Measurements from ENCODE around the gene BMF.
"Not testable (repeated sequence)": the region's sequence is repeated elsewhere in the genome, so short reads cannot be mapped to it uniquely, and the experiment has no call there.

BMF gene, protein sequence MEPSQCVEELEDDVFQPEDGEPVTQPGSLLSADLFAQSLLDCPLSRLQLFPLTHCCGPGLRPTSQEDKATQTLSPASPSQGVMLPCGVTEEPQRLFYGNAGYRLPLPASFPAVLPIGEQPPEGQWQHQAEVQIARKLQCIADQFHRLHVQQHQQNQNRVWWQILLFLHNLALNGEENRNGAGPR

DNA sequence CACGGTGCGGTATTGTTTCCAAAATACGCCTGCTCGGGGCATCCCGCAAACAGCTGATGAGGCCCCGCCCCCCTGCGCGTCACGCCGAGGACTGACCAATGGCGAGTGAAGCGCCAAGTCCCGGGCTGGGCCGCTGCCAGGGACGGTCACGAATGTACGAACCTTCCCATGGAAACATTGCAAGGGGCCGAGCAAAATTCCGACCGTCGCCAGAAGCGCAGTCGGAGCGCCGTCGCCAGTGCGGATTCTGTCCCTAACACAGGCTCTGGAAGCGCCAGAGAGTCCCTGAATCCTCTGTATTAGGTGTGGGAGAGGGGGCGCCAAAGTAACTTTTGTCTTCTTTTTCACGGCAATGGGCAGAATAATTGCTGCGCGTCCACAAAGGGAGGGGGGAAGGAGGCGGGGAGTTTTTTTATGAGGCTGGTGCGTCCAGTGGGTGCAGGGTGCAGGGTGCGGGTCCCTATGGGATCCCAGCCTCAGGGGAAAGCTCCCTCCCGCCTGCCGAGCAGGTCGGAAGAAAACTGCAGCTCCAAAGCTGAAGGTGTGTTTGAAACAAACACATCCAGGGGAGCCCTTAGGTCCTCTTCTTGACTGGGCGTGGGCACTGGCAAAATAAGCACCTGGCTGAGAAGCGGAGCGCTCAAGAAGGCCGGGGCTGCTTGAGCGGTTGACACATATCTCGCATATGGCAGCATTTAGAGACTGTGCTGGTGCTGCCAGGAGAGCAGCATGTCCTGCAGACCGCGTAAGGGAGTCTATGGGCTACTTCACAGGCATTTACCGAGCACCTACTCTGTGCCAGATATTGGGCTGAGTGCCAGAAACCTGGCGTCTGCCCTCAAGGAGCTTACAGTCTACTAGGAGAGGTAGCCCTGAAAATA, at the start of gene BMF:
Gene BMF (minus strand): TSS at position 25 of the 881 bp plus-strand sequence. CDS start 2,793 bp downstream, outside the sequence.
- Histone ChIP-seq H3K9me2 (replicated peaks; ENCODE audit: control insufficient read depth, low read length) (no peaks in the 10 kb centered on the region), H3K4me1 (ENCODE audit: control insufficient read depth, low read length) (peaks cover 56% of the 10 kb centered on the region), H3F3A (ENCODE audit: control insufficient read depth, insufficient read depth) (peaks cover 17% of the 10 kb centered on the region), H4K20me1 (ENCODE audit: control insufficient read depth, insufficient read depth, low read depth, low read length) (no peaks in the 10 kb centered on the region), H3K27me3 (ENCODE audit: control insufficient read depth, low read length) (no peaks in the 10 kb centered on the region), H3K79me2 (ENCODE audit: control insufficient read depth, low read length) (peaks cover 33% of the 10 kb centered on the region), H3K36me3 (ENCODE audit: control insufficient read depth, low read length) (peaks cover 8% of the 10 kb centered on the region), H3K4me3 (ENCODE audit: low read length) (peak within 1 kb of the TSS; percentile 89), H3K27ac (ENCODE audit: low read depth, low read length) (peak within 1 kb of the TSS; percentile 87), H3K9me3 (ENCODE audit: control insufficient read depth, insufficient read depth, low read length) (no peaks in the 10 kb centered on the region), H3K4me2 (ENCODE audit: low read length) (peak within 1 kb of the TSS; percentile 84)
- no peak; the same call in 1 of the 2 replicates for TF ChIP-seq EZH2phosphoT487 (IDR thresholded peaks at IDR 0.05; ENCODE audit: borderline replicate concordance, low read length)
- TF ChIP-seq, protein P1, sequence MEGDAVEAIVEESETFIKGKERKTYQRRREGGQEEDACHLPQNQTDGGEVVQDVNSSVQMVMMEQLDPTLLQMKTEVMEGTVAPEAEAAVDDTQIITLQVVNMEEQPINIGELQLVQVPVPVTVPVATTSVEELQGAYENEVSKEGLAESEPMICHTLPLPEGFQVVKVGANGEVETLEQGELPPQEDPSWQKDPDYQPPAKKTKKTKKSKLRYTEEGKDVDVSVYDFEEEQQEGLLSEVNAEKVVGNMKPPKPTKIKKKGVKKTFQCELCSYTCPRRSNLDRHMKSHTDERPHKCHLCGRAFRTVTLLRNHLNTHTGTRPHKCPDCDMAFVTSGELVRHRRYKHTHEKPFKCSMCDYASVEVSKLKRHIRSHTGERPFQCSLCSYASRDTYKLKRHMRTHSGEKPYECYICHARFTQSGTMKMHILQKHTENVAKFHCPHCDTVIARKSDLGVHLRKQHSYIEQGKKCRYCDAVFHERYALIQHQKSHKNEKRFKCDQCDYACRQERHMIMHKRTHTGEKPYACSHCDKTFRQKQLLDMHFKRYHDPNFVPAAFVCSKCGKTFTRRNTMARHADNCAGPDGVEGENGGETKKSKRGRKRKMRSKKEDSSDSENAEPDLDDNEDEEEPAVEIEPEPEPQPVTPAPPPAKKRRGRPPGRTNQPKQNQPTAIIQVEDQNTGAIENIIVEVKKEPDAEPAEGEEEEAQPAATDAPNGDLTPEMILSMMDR (IDR thresholded peaks at IDR 0.05; ENCODE audit: low read depth, low read length, poor library complexity, severe bottlenecking), result peak; percentile 50

DNA sequence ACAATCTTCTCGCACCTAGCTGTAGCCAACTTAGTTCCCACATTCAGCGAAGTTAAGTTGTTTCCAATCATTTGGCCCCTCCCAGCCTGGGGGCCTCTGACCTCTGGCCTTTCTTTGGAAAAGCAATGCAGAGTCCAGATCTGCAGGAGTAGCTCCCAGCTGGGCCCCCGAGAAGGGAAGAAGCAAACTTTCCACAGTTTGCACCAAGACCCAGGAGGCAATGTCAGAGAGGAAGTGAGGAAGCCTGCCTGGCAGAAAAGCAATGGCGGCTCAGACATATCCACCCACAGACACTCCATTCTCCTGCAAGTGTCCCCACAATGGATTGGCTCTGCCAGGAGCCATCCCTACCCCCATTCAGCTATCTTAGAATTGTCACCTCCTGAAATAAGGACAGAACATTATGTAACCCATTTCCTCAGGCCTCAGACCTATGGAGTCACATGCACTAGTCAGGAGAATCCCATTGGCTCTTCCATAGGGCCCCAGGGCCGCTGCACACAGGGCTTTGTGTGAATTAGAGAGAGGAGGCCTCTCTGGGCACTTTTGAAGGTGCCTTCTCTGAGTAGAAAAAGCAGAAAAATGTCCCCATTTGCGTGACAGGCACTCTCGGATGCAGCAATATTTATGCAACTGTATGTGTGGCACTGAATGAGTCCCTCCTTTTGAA, 49.2 kb upstream of the BMF start:
- Histone ChIP-seq H3K9me3 (ENCODE audit: control insufficient read depth, insufficient read depth, low read length) (no peaks in the 10 kb centered on the region), H3K79me2 (ENCODE audit: control insufficient read depth, low read length) (peaks cover 21% of the 10 kb centered on the region), H3K4me3 (ENCODE audit: low read length) (no peak overlapping the region), H3K36me3 (ENCODE audit: control insufficient read depth, low read length) (peaks cover 20% of the 10 kb centered on the region), H3K9me2 (replicated peaks; ENCODE audit: control insufficient read depth, low read length) (no peaks in the 10 kb centered on the region), H3K4me1 (ENCODE audit: control insufficient read depth, low read length) (peaks cover 17% of the 10 kb centered on the region), H4K20me1 (ENCODE audit: control insufficient read depth, insufficient read depth, low read depth, low read length) (peaks cover 14% of the 10 kb centered on the region), H3K4me2 (ENCODE audit: low read length) (no peak overlapping the region), H3K27ac (ENCODE audit: low read depth, low read length) (no peak overlapping the region), H3K27me3 (ENCODE audit: control insufficient read depth, low read length) (no peaks in the 10 kb centered on the region), H3F3A (ENCODE audit: control insufficient read depth, insufficient read depth) (no peaks in the 10 kb centered on the region)
- no peak for TF ChIP-seq EZH2phosphoT487 (IDR thresholded peaks at IDR 0.05; ENCODE audit: borderline replicate concordance, low read length)
- TF ChIP-seq, protein P1 (IDR thresholded peaks at IDR 0.05; ENCODE audit: low read depth, low read length, poor library complexity, severe bottlenecking), result no peak

DNA sequence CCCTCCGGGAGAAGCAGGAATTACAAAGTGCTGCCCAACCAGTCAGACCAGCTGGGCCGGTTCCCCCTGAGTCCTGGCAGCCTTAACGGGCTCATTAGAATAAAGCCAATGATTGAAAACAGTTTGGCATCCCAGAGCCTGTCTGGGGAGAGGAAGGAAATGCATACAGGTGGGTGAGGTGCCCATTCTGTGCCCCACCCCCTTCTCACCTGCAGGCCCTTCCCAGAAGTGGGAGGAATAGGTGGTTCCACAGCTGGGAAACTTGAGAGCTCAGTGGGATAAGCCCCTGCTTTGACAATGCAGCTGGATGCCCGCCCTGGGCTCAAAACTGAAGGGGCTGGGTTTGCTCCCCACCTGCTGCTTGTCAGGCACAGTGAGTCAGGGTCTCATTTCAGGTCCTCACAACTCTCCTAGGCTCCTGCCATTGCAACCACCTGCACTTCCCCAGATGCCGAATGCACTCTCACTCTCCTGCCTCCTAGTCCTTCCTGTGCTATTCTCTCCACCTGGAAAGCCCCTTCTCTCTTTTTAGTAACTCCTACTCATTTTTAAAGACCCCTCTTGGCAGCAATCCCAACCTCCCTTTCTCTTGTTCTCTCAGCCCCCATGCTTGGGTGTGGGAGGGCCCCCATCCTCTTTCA, 46.7 kb upstream of the BMF start:
- no peaks in the 10 kb centered on the region for H3K27me3 ChIP-seq (ENCODE audit: control insufficient read depth, low read length)
- H3K79me2 ChIP-seq (ENCODE audit: control insufficient read depth, low read length), result no peaks in the 10 kb centered on the region
- H3K9me3 ChIP-seq (ENCODE audit: control insufficient read depth, insufficient read depth, low read length), result no peaks in the 10 kb centered on the region
- H4K20me1 ChIP-seq (ENCODE audit: control insufficient read depth, insufficient read depth, low read depth, low read length), result no peaks in the 10 kb centered on the region
- no peak for TF ChIP-seq EZH2phosphoT487 (IDR thresholded peaks at IDR 0.05; ENCODE audit: borderline replicate concordance, low read length)
- TF ChIP-seq, protein P1 (IDR thresholded peaks at IDR 0.05; ENCODE audit: low read depth, low read length, poor library complexity, severe bottlenecking), result no peak
- no peaks in the 10 kb centered on the region for H3K9me2 ChIP-seq (replicated peaks; ENCODE audit: control insufficient read depth, low read length)
- H3K4me3 ChIP-seq (ENCODE audit: low read length), result no peak overlapping the region
- no peaks in the 10 kb centered on the region for H3F3A ChIP-seq (ENCODE audit: control insufficient read depth, insufficient read depth)
- H3K27ac ChIP-seq (ENCODE audit: low read depth, low read length), result no peak overlapping the region
- H3K4me2 ChIP-seq (ENCODE audit: low read length), result no peak overlapping the region
- no peaks in the 10 kb centered on the region for H3K36me3 ChIP-seq (ENCODE audit: control insufficient read depth, low read length)
- peaks cover 13% of the 10 kb centered on the region for H3K4me1 ChIP-seq (ENCODE audit: control insufficient read depth, low read length)

DNA sequence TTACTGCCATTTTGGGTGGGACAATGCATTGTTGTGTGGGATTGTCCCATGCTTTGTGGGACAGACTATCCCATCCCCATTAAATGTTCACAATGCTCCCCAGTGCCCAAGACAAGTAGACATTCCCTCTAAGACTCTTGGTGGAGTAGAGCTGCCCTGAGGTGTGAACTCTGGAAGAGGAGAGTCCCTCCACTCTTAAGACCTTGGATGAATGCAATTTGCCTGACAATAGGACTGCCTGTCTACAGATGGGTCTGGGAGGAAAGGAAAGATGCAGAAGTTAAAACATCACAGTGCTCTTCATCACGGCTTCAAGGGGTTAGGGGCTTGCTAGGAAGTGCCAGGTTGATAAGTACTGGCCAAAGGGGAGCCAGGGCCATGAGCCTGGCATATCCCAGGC, 46.1 kb upstream of the BMF start:
- not testable (repeated sequence) for H3K9me2 ChIP-seq (replicated peaks; ENCODE audit: control insufficient read depth, low read length); H3F3A ChIP-seq (ENCODE audit: control insufficient read depth, insufficient read depth); H3K4me1 ChIP-seq (ENCODE audit: control insufficient read depth, low read length); H3K27ac ChIP-seq (ENCODE audit: low read depth, low read length); H3K79me2 ChIP-seq (ENCODE audit: control insufficient read depth, low read length); H3K27me3 ChIP-seq (ENCODE audit: control insufficient read depth, low read length); H3K4me2 ChIP-seq (ENCODE audit: low read length); H3K36me3 ChIP-seq (ENCODE audit: control insufficient read depth, low read length); H3K9me3 ChIP-seq (ENCODE audit: control insufficient read depth, insufficient read depth, low read length); H3K4me3 ChIP-seq (ENCODE audit: low read length); H4K20me1 ChIP-seq (ENCODE audit: control insufficient read depth, insufficient read depth, low read depth, low read length)

Data from DOHH2 (cell line).